Peyer's patch (tissue), 4 donors: ENCODE measurements around the gene NUDC. TPM values are rescaled to one million over a fixed set of nuclear protein-coding genes. Genes with fewer than 3 reads are reported as not detected.
"Not testable (repeated sequence)": the region's sequence is repeated elsewhere in the genome, so short reads cannot be mapped to it uniquely, and the experiment has no call there.

Experiments
- DNase-seq, 3 donors: peaks; one replicate each; pipeline ENCODE4 v3.0.0-alpha.2; 2017 to 2019
- H3K27ac ChIP-seq, 4 donors: fragments of 200-600 bp; sonication (generic); one replicate each; pipeline ENCODE4 v1.5.1; 2016 to 2019
- H3K27me3 ChIP-seq, 2 donors: fragments of 200-600 bp; sonication (generic); one replicate each; pipeline ENCODE4 v1.5.1; 2019
- H3K36me3 ChIP-seq, 3 donors: fragments of 200-600 bp; sonication (generic); one replicate each; pipeline ENCODE4 v1.5.1; 2016 to 2019
- H3K4me1 ChIP-seq, 4 donors: fragments of 200-600 bp; sonication (generic); one replicate each; pipeline ENCODE4 v1.5.1; 2016 to 2019
- H3K4me3 ChIP-seq, 4 donors: fragments of 200-600 bp; sonication (generic); 1 replicate in 3 of 4; 2 replicates in 1 of 4; pipeline ENCODE4 v1.5.1; 2016 to 2019; ENCODE audit warnings: mild to moderate bottlenecking in 1 of 4
- H3K9me3 ChIP-seq, 4 donors: fragments of 200-600 bp; sonication (generic); one replicate each; pipeline ENCODE4 v1.5.1; 2016 to 2019; ENCODE audit warnings: mild to moderate bottlenecking in 1 of 4
- CTCF ChIP-seq, 6 experiments: fragments of 450-650 bp in 4 of 6; fragments of 200-600 bp in 2 of 6; sonication (generic) in 1 of 6; IDR thresholded peaks; one replicate each; pipeline ENCODE4 v1.5.1; 2017 to 2019; ENCODE audit warnings: antibody characterized with exemption in 6 of 6, mild to moderate bottlenecking in 3 of 6, moderate library complexity in 1 of 6
- POLR2A ChIP-seq, 2 donors: fragments of 450-650 bp; IDR thresholded peaks; one replicate each; pipeline ENCODE4 v1.5.1; 2017; ENCODE audit warnings: antibody characterized with exemption in 2 of 2, mild to moderate bottlenecking in 2 of 2, moderate library complexity in 2 of 2
- total RNA-seq, 4 donors: library from RNA; depleted of rRNA; stranded (reverse); fragments of >200 nt; gene quantifications; one replicate each; pipeline ENCODE4 v1.1.0, GENCODE V29; 2016

Gene NUDC
- 10 to 100 TPM; 27.8 to 53.6 (median 31.7) TPM for total RNA-seq

- H3K9me3 ChIP-seq = no peaks in the 10 kb centered on the region
- TF ChIP-seq POLR2A (IDR thresholded peaks at IDR 0.05) = peak; percentile 85
- no peak for TF ChIP-seq CTCF (IDR thresholded peaks at IDR 0.05)
- H3K4me3 ChIP-seq = peak within 1 kb of the TSS; percentile 73 to 96 (median 94)
- H3K36me3 ChIP-seq = peaks cover 0 to 32% (median 0%) of the 10 kb centered on the region in 3 donors
- peak; percentile 94 to 98 (median 98) for DNase-seq
- H3K27me3 ChIP-seq = no peaks in the 10 kb centered on the region
- peak within 1 kb of the TSS; percentile 83 to 91 (median 87) for H3K27ac ChIP-seq
- peaks cover 0 to 17% (median 7%) of the 10 kb centered on the region in 4 donors for H3K4me1 ChIP-seq
These were observed at the start of gene NUDC for GRCh38 chr1:26921540-26922430. TSS of gene NUDC (plus strand) at chr1:26921743. CDS start at chr1:26921849, 106 bp downstream.

- not testable (repeated sequence) for H3K27me3 ChIP-seq, H3K9me3 ChIP-seq, DNase-seq, H3K36me3 ChIP-seq, H3K27ac ChIP-seq, H3K4me3 ChIP-seq
- peaks cover 0 to 13% (median 0%) of the 10 kb centered on the region in 4 donors for H3K4me1 ChIP-seq
These were observed 48.4 kb upstream of the NUDC start for GRCh38 chr1:26873097-26873496.

- H3K27me3 ChIP-seq = no peaks in the 10 kb centered on the region
- no peak for TF ChIP-seq CTCF (IDR thresholded peaks at IDR 0.05)
- no peak for TF ChIP-seq POLR2A (IDR thresholded peaks at IDR 0.05)
- H3K27ac ChIP-seq = no peak overlapping the region
- H3K9me3 ChIP-seq = no peaks in the 10 kb centered on the region
- H3K4me1 ChIP-seq = peaks cover 0 to 18% (median 0%) of the 10 kb centered on the region in 4 donors
- DNase-seq = no peak
- H3K4me3 ChIP-seq = no peak overlapping the region
- H3K36me3 ChIP-seq = peaks cover 0 to 23% (median 0%) of the 10 kb centered on the region in 3 donors
These were observed 46.6 kb upstream of the NUDC start for GRCh38 chr1:26874896-26875295.

GRCh38 chr1:26877326-26877725 lies 44.2 kb upstream of the NUDC start:
- Histone ChIP-seq H3K9me3 (no peaks in the 10 kb centered on the region), H3K4me3 (no peak overlapping the region), H3K36me3 (peaks cover 0 to 47% (median 0%) of the 10 kb centered on the region in 3 donors), H3K27me3 (no peaks in the 10 kb centered on the region), H3K4me1 (peaks cover 0 to 18% (median 0%) of the 10 kb centered on the region in 4 donors), H3K27ac (no peak overlapping the region)
- DNase-seq = no peak
- no peak for TF ChIP-seq POLR2A (IDR thresholded peaks at IDR 0.05)

- Histone ChIP-seq H3K4me3 (no peak overlapping the region), H3K9me3 (no peaks in the 10 kb centered on the region), H3K4me1 (peaks cover 0 to 18% (median 0%) of the 10 kb centered on the region in 4 donors), H3K36me3 (peaks cover 0 to 72% (median 0%) of the 10 kb centered on the region in 3 donors), H3K27ac (no peak overlapping the region), H3K27me3 (no peaks in the 10 kb centered on the region)
- DNase-seq = no peak
- no peak for TF ChIP-seq CTCF (IDR thresholded peaks at IDR 0.05)
- TF ChIP-seq POLR2A (IDR thresholded peaks at IDR 0.05) = no peak
These were observed 41.8 kb upstream of the NUDC start for GRCh38 chr1:26879793-26880192.

- H3K36me3 ChIP-seq = peaks cover 0 to 90% (median 3%) of the 10 kb centered on the region in 3 donors
- H3K4me3 ChIP-seq, H3K27me3 ChIP-seq, DNase-seq, H3K9me3 ChIP-seq, H3K27ac ChIP-seq: not testable (repeated sequence)
- H3K4me1 ChIP-seq = peaks cover 0 to 18% (median 0%) of the 10 kb centered on the region in 4 donors
These were observed 39.9 kb upstream of the NUDC start for GRCh38 chr1:26881611-26882010.

- Histone ChIP-seq H3K27me3 (no peaks in the 10 kb centered on the region), H3K27ac (no peak overlapping the region), H3K36me3 (peaks cover 0 to 99% (median 3%) of the 10 kb centered on the region in 3 donors), H3K4me1 (peaks cover 0 to 7% (median 0%) of the 10 kb centered on the region in 4 donors), H3K9me3 (no peaks in the 10 kb centered on the region), H3K4me3 (no peak overlapping the region)
- TF ChIP-seq CTCF (IDR thresholded peaks at IDR 0.05) (no peak), POLR2A (IDR thresholded peaks at IDR 0.05) (no peak)
- DNase-seq = no peak
These were observed 38.7 kb upstream of the NUDC start for GRCh38 chr1:26882696-26883463.
